Measurements from ENCODE around the gene ANKRD17. TPM values are rescaled to one million over a fixed set of nuclear protein-coding genes. Genes with fewer than 3 reads are reported as not detected.

Gene ANKRD17
- total RNA-seq, 2 experiments from 2014 or later, result 50.8 to 53.1 TPM

DNA sequence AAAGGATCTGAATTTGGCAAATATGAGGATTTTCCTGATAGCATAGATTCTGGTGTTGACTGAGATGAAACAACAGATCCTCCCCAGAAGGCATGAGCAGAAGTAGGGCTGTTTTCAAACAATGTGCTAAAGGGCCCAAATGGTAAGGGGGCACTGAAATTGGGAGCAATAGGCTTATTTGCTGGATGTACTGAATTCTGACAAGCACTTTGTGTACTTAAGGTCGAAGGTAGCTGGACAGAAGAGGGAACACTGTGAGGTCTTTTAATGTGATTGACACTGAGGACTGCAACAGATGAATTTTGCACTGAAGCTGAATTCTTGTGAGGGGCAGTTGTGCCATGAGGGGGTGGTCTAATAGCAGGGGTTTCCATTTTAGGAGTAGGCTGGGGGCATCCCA lies 167.9 kb downstream of the ANKRD17 start:
- ChIA-PET POLR2A (interaction anchor here (0.7 to 1.0 kb wide), 2 partner anchors 9 to 15 kb away, joined by 3 read pairs; no protein-coding TSS in a partner anchor), CTCF (interaction anchor here (0.9 to 2.3 kb wide), 3 partner anchors 12 to 167 kb away, joined by 3 to 8 read pairs (median 3); no protein-coding TSS in a partner anchor)
- H3K4me1 Mint-ChIP-seq (ENCODE audit: low read depth), result peaks cover 9% of the 10 kb centered on the region
- no peaks in the 10 kb centered on the region for H3K27me3 Mint-ChIP-seq
- no peak for TF ChIP-seq CTCF (IDR thresholded peaks at IDR 0.05)
- ATAC-seq (no peak), DNase-seq (no peak)
- H3K9me3 Mint-ChIP-seq, result no peaks in the 10 kb centered on the region
- intact Hi-C loops (cut with micrococcal nuclease), result no loop called here
- no peak overlapping the region for H3K4me3 Mint-ChIP-seq
- H3K27ac Mint-ChIP-seq, result peak overlapping the region; percentile 21
- H3K36me3 Mint-ChIP-seq (ENCODE audit: low read depth), result peaks cover 33% of the 10 kb centered on the region

DNA sequence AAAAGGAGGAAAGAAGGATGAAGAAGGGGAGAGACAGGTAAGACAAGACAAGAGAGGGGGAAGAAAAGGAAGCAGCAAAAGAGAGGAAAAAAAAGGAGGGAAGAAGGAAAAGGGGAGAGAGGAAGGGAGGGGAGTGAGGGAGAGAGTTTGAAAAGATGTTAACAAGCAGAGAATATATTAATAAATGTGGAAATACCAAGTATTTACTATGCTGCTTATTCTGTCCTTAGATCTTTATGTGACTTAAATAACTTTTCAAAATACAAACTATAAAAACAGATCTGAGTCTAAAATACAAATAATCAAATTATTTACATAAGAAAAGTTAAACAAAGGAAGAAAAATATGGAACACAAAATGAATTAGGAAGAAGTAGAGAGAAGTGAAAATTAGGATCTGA lies 170.7 kb downstream of the ANKRD17 start:
- Mint-ChIP-seq H3K36me3 (ENCODE audit: low read depth) (peaks cover 38% of the 10 kb centered on the region), H3K27ac (peak overlapping the region; percentile 4), H3K9me3 (no peaks in the 10 kb centered on the region), H3K4me3 (no peak overlapping the region), H3K4me1 (ENCODE audit: low read depth) (peaks cover 9% of the 10 kb centered on the region), H3K27me3 (no peaks in the 10 kb centered on the region)
- POLR2A ChIA-PET, result interaction anchor here (2.0 kb wide), 1 partner anchor 11 kb away, joined by 6 read pairs; no protein-coding TSS in a partner anchor
- CTCF ChIA-PET, result no interaction called here
- intact Hi-C loops (cut with micrococcal nuclease), result no loop called here
- no peak for DNase-seq
- ATAC-seq, result no peak
- no peak for TF ChIP-seq CTCF (IDR thresholded peaks at IDR 0.05)

- Mint-ChIP-seq H3K27ac (peak overlapping the region; percentile 34), H3K36me3 (ENCODE audit: low read depth) (peaks cover 42% of the 10 kb centered on the region), H3K4me1 (ENCODE audit: low read depth) (peaks cover 13% of the 10 kb centered on the region), H3K9me3 (no peaks in the 10 kb centered on the region), H3K4me3 (peak overlapping the region; percentile 8), H3K27me3 (no peaks in the 10 kb centered on the region)
- ATAC-seq (no peak), DNase-seq (no peak)
- ChIA-PET CTCF (no interaction called here), POLR2A (interaction anchor here (0.6 kb wide), 1 partner anchor 446 kb away, joined by 3 read pairs; no protein-coding TSS in a partner anchor)
- no peak for TF ChIP-seq CTCF (IDR thresholded peaks at IDR 0.05)
- intact Hi-C loops (cut with micrococcal nuclease), result no loop called here
Observed at GRCh38 chr4:73086095-73086868, 172.3 kb downstream of the ANKRD17 start.

DNA sequence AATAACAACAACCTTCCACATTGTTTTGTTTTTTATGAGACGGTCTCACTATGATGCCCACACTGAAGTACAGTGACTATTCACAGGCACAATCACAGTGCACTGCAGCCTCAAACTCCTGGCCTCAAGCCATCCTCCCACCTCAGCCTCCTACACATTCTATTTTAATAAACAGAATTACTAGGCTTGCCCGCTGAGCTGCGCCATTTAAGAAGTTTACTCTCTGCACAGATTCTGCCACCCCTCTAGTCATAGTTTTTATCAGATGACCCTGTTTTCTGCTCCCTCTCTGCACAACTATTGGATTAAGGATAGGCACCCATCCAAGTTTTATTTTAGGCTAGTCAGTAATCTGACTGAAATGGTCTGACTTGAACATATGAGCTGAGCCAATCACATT lies 177.8 kb downstream of the ANKRD17 start:
- ChIA-PET CTCF (interaction anchor here (0.9 to 1.4 kb wide), 2 partner anchors 11 to 14 kb away, joined by 3 read pairs; no protein-coding TSS in a partner anchor), POLR2A (interaction anchor here (0.7 to 2.5 kb wide), 2 partner anchors 10 to 11 kb away, joined by 3 to 18 read pairs; partner anchors contain the start of gene COX18)
- intact Hi-C loops (cut with micrococcal nuclease), result no loop called here
- Mint-ChIP-seq H3K4me3 (no peak overlapping the region), H3K36me3 (ENCODE audit: low read depth) (peaks cover 38% of the 10 kb centered on the region), H3K27ac (no peak overlapping the region), H3K9me3 (no peaks in the 10 kb centered on the region), H3K27me3 (no peaks in the 10 kb centered on the region), H3K4me1 (ENCODE audit: low read depth) (peaks cover 14% of the 10 kb centered on the region)
- TF ChIP-seq CTCF (IDR thresholded peaks at IDR 0.05), result no peak
- ATAC-seq (no peak), DNase-seq (no peak)

- peaks cover 23% of the 10 kb centered on the region for H3K36me3 Mint-ChIP-seq (ENCODE audit: low read depth)
- ChIA-PET POLR2A (no interaction called here), CTCF (no interaction called here)
- H3K27ac Mint-ChIP-seq, result no peak overlapping the region
- ATAC-seq, result no peak
- DNase-seq, result no peak
- no peak for TF ChIP-seq CTCF (IDR thresholded peaks at IDR 0.05)
- intact Hi-C loops (cut with micrococcal nuclease), result no loop called here
- peaks cover 17% of the 10 kb centered on the region for H3K4me1 Mint-ChIP-seq (ENCODE audit: low read depth)
- H3K9me3 Mint-ChIP-seq, result no peaks in the 10 kb centered on the region
- H3K4me3 Mint-ChIP-seq, result no peak overlapping the region
- no peaks in the 10 kb centered on the region for H3K27me3 Mint-ChIP-seq
Observed at GRCh38 chr4:73075832-73076231, 182.8 kb downstream of the ANKRD17 start.

All from activated CD8-positive, alpha-beta T cell treated with anti-CD3 and anti-CD28 coated beads for 36 hours (primary cell).